Measurements from ENCODE around the gene ZNF638.

DNA sequence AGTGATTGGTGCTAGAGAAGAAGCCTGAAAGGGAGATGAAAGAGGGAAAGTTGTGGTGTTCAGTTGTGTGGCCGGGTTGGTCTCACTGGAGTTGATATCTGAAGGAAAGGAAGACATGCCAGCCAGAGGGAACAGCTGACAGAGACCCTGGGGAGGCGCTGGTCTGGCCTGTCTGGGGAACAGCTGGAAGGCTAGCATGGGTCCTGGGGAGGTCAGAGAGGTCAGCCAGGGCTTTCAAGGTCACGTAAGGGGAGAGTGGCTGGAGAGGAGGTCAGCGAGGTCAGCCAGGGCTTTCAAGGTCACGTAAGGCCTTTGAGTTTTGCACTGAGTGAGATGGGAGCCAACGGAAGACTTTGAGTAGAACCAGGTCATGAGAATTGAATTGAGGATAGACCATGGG is 132.8 kb downstream of the ZNF638 start:
- TF ChIP-seq, protein P1, sequence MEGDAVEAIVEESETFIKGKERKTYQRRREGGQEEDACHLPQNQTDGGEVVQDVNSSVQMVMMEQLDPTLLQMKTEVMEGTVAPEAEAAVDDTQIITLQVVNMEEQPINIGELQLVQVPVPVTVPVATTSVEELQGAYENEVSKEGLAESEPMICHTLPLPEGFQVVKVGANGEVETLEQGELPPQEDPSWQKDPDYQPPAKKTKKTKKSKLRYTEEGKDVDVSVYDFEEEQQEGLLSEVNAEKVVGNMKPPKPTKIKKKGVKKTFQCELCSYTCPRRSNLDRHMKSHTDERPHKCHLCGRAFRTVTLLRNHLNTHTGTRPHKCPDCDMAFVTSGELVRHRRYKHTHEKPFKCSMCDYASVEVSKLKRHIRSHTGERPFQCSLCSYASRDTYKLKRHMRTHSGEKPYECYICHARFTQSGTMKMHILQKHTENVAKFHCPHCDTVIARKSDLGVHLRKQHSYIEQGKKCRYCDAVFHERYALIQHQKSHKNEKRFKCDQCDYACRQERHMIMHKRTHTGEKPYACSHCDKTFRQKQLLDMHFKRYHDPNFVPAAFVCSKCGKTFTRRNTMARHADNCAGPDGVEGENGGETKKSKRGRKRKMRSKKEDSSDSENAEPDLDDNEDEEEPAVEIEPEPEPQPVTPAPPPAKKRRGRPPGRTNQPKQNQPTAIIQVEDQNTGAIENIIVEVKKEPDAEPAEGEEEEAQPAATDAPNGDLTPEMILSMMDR (IDR thresholded peaks at IDR 0.05), result no peak
- TF ChIP-seq POLR2A (IDR thresholded peaks at IDR 0.05), result no peak
